SU-DHL-6 (cell line): ENCODE measurements around the gene SALL3.

Source experiments
- H2AFZ ChIP-seq: fragments of 200-600 bp; sonication (generic); 2 replicates; pipeline ENCODE4 v1.6.1; 2014; ENCODE audit warnings: low read depth, mild to moderate bottlenecking, moderate library complexity, mixed read lengths, antibody characterized with exemption, low read length; ENCODE audit not compliant: severe bottlenecking
- H3F3A ChIP-seq: fragments of 200-600 bp; shearing (Covaris generic); 2 replicates; pipeline ENCODE4 v1.6.0; 2016; ENCODE audit warnings: antibody characterized with exemption, mild to moderate bottlenecking; ENCODE audit not compliant: insufficient read depth
- H3K27ac ChIP-seq: fragments of 200-600 bp; sonication (generic); 2 replicates; pipeline ENCODE4 v1.5.1; 2016; ENCODE audit warnings: low read depth, mild to moderate bottlenecking, low read length, moderate library complexity, mixed read lengths
- H3K27me3 ChIP-seq: fragments of 200-600 bp; sonication (generic), shearing (Covaris generic); 2 replicates; pipeline ENCODE4 v1.6.0; 2014; ENCODE audit warnings: mild to moderate bottlenecking, low read length
- H3K36me3 ChIP-seq: fragments of 200-600 bp; sonication (generic); 2 replicates; pipeline ENCODE4 v1.6.1; 2014; ENCODE audit warnings: mild to moderate bottlenecking, low read length, mixed read lengths
- H3K4me2 ChIP-seq: fragments of 300-600, 200-600 bp; shearing (Covaris generic), sonication (generic); 2 replicates; pipeline ENCODE4 v1.6.0; 2014; ENCODE audit warnings: low read length, low read depth, mild to moderate bottlenecking; ENCODE audit not compliant: poor library complexity, severe bottlenecking
- H3K4me3 ChIP-seq: fragments of 200-600 bp; sonication (generic); 2 replicates; pipeline ENCODE4 v1.5.1; 2014; ENCODE audit warnings: antibody characterized with exemption, low read length, mild to moderate bottlenecking, mixed read lengths; ENCODE audit not compliant: insufficient read depth, poor library complexity, severe bottlenecking
- H3K79me2 ChIP-seq: fragments of 200-600 bp; sonication (generic); 2 replicates; pipeline ENCODE4 v1.6.1; 2014; ENCODE audit warnings: mild to moderate bottlenecking, low read length, moderate library complexity; ENCODE audit not compliant: insufficient read depth
- H3K9ac ChIP-seq: fragments of 200-600 bp; sonication (generic); 2 replicates; pipeline ENCODE4 v1.7.0; 2014; ENCODE audit warnings: mild to moderate bottlenecking, low read length
- H3K9me2 ChIP-seq: fragments of 200-600 bp; sonication (generic); replicated peaks from 2 replicates; pipeline ENCODE4 v1.6.1; 2014; ENCODE audit warnings: low read length; ENCODE audit not compliant: insufficient read depth
- H3K9me3 ChIP-seq: fragments of 200-600 bp; sonication (generic); 2 replicates; pipeline ENCODE4 v1.6.1; 2014; ENCODE audit warnings: low read length, mixed read lengths; ENCODE audit not compliant: insufficient read depth
- H4K20me1 ChIP-seq: fragments of 200-600 bp; sonication (generic); 2 replicates; pipeline ENCODE4 v1.6.1; 2014; ENCODE audit warnings: low read depth, mild to moderate bottlenecking, antibody characterized with exemption, low read length, moderate library complexity, mixed read lengths
- CTCF ChIP-seq: fragments of 200-600 bp; sonication (generic); IDR thresholded peaks from one replicate; pipeline ENCODE4 v1.5.1; 2017; ENCODE audit warnings: antibody characterized with exemption, mild to moderate bottlenecking, low read length, moderate library complexity; ENCODE audit not compliant: insufficient read depth, poor library complexity, severe bottlenecking
- EZH2phosphoT487 ChIP-seq: fragments of 200-600 bp; sonication (generic), shearing (Covaris generic); conservative IDR thresholded peaks from 2 replicates; pipeline ENCODE4 v1.6.1; 2018; ENCODE audit warnings: mild to moderate bottlenecking, antibody characterized with exemption, low read length, moderate library complexity, mixed read lengths

Gene SALL3

GRCh38 chr18:78953566-78953965, 26.1 kb upstream of the SALL3 start:
- Histone ChIP-seq H2AFZ (no peak overlapping the region), H3K27ac (no peak overlapping the region), H4K20me1 (no peaks in the 10 kb centered on the region), H3K9me2 (no peaks in the 10 kb centered on the region), H3K79me2 (no peaks in the 10 kb centered on the region), H3K4me3 (no peak overlapping the region), H3F3A (no peaks in the 10 kb centered on the region), H3K36me3 (no peaks in the 10 kb centered on the region), H3K9ac (no peak overlapping the region), H3K27me3 (no peaks in the 10 kb centered on the region), H3K4me2 (no peak overlapping the region), H3K9me3 (no peaks in the 10 kb centered on the region)
- TF ChIP-seq CTCF (no peak), EZH2phosphoT487 (no peak)

- no peaks in the 10 kb centered on the region for H3K36me3 ChIP-seq
- no peak overlapping the region for H3K4me3 ChIP-seq
- H3K9me3 ChIP-seq = no peaks in the 10 kb centered on the region
- no peaks in the 10 kb centered on the region for H3K9me2 ChIP-seq
- H3K4me2 ChIP-seq = no peak overlapping the region
- H3K27ac ChIP-seq = no peak overlapping the region
- no peaks in the 10 kb centered on the region for H3F3A ChIP-seq
- no peaks in the 10 kb centered on the region for H3K79me2 ChIP-seq
- no peak overlapping the region for H3K9ac ChIP-seq
- H4K20me1 ChIP-seq = no peaks in the 10 kb centered on the region
- no peaks in the 10 kb centered on the region for H3K27me3 ChIP-seq
- no peak overlapping the region for H2AFZ ChIP-seq
- no peak for TF ChIP-seq CTCF
- no peak for TF ChIP-seq EZH2phosphoT487
These were observed 24.6 kb upstream of the SALL3 start for GRCh38 chr18:78955051-78955450.

- Histone ChIP-seq H3K9me3 (no peaks in the 10 kb centered on the region), H3K4me3 (no peak overlapping the region), H3K79me2 (no peaks in the 10 kb centered on the region), H4K20me1 (no peaks in the 10 kb centered on the region), H3K9me2 (no peaks in the 10 kb centered on the region), H2AFZ (no peak overlapping the region), H3F3A (no peaks in the 10 kb centered on the region), H3K36me3 (no peaks in the 10 kb centered on the region), H3K27ac (no peak overlapping the region), H3K27me3 (no peaks in the 10 kb centered on the region), H3K4me2 (no peak overlapping the region), H3K9ac (no peak overlapping the region)
- no peak for TF ChIP-seq EZH2phosphoT487
- no peak for TF ChIP-seq CTCF
These were observed 22.5 kb upstream of the SALL3 start for GRCh38 chr18:78957140-78957539.
